Transverse colon (tissue), 4 donors: ENCODE results near the gene NCAPD2. TPM values are rescaled to one million over a fixed set of nuclear protein-coding genes. Genes with fewer than 3 reads are reported as not detected.

Experiments
- DNase-seq: peaks from one replicate; pipeline ENCODE4 v3.0.0-alpha.2; 2019
- H3K27ac ChIP-seq, 4 donors: fragments of 200-600 bp; sonication (generic); 2 replicates each; pipeline ENCODE4 v1.5.1; 2016 to 2018; ENCODE audit warnings: inconsistent platforms in 4 of 4
- H3K27me3 ChIP-seq: fragments of 200-600 bp; sonication (generic); 2 replicates; pipeline ENCODE4 v1.5.1; 2017; ENCODE audit warnings: inconsistent platforms
- H3K36me3 ChIP-seq, 4 donors: fragments of 200-600 bp; sonication (generic); 2 replicates each; pipeline ENCODE4 v1.5.1; 2017 to 2019; ENCODE audit warnings: inconsistent platforms in 4 of 4
- H3K4me1 ChIP-seq, 4 donors: fragments of 200-600 bp; sonication (generic); 2 replicates each; pipeline ENCODE4 v1.5.1; 2017 to 2020; ENCODE audit warnings: inconsistent platforms in 4 of 4
- H3K4me3 ChIP-seq, 4 donors: fragments of 200-600 bp; sonication (generic); 1 replicate in 1 of 4; 2 replicates in 3 of 4; pipeline versions ENCODE4 v1.5.1 to v1.6.1; 2017 to 2019; ENCODE audit warnings: inconsistent platforms in 4 of 4
- H3K9me3 ChIP-seq, 2 donors: fragments of 200-600 bp; sonication (generic); 2 replicates each; pipeline ENCODE4 v1.5.1; 2017 to 2019; ENCODE audit warnings: inconsistent platforms in 2 of 2
- CTCF ChIP-seq, 5 experiments: fragments of 200-600 bp in 3 of 5; fragments of 450-650 bp in 2 of 5; sonication (generic) in 3 of 5; IDR thresholded peaks; 1 replicate in 2 of 5; 2 replicates in 3 of 5; pipeline ENCODE4 v1.5.1; 2016 to 2017; ENCODE audit warnings: antibody characterized with exemption in 5 of 5, inconsistent platforms in 3 of 5, mild to moderate bottlenecking in 2 of 5, moderate library complexity in 1 of 5
- EP300 ChIP-seq: sonication (generic); formaldehyde crosslinking; IDR thresholded peaks from one replicate; pipeline ENCODE4 v1.6.1; 2017; ENCODE audit warnings: antibody characterized with exemption, low read depth
- POLR2A ChIP-seq: fragments of 450-650 bp; IDR thresholded peaks from one replicate; pipeline ENCODE4 v1.6.1; 2016; ENCODE audit warnings: antibody characterized with exemption, mild to moderate bottlenecking, moderate library complexity
- POLR2AphosphoS5 ChIP-seq, 3 donors: sonication (generic); formaldehyde crosslinking; IDR thresholded peaks; one replicate each; pipeline ENCODE4 v1.6.1; 2016; ENCODE audit warnings: antibody characterized with exemption in 3 of 3
- WGBS, 2 donors: methylation state at CpG; one replicate each; pipeline ENCODE4 v1.1.5; 2018; ENCODE audit warnings: low coverage in 1 of 2; 5-methylcytosine and 5-hydroxymethylcytosine counted together
- in situ Hi-C, 4 donors: fragments of 200-750 bp; cut with MboI; loops; one replicate each; pipeline versions ENCODE4 v1.15.0 to v1.15.1; 2017; ENCODE audit warnings: low sequenced_read_pairs in 3 of 4, low pct_ligation_motif_present in 1 of 4, low pct_unique_long_range_greater_than_20kb in 1 of 4
- intact Hi-C: fragments of 100-400 bp; cut with DNase I; formaldehyde crosslinking; loops from one replicate; pipeline ENCODE4 v1.15.1; 2023; ENCODE audit warnings: low total_unique reads
- total RNA-seq, 4 donors: library from RNA; depleted of rRNA; stranded (reverse); fragments of >200 nt; gene quantifications; one replicate each; pipeline ENCODE4 v1.1.0, GENCODE V29; 2016

Gene NCAPD2
- total RNA-seq, 4 donors from 2014 or later: 18.3 to 20.2 (median 19.2) TPM

- 65 to 70% methylated on average over 4 to 8 of the region's 8 CpGs for WGBS, 2 donors
- Histone ChIP-seq H3K9me3 (no peaks in the 10 kb centered on the region), H3K4me1 (peaks cover 6 to 12% (median 9%) of the 10 kb centered on the region in 4 donors), H3K36me3 (peaks cover 0 to 30% (median 12%) of the 10 kb centered on the region in 4 donors), H3K27me3 (no peaks in the 10 kb centered on the region), H3K4me3 (no peak overlapping the region), H3K27ac (no peak overlapping the region)
- DNase-seq: peak; percentile 72
- in situ Hi-C loops (no loop called here), intact Hi-C loops (no loop called here)
- TF ChIP-seq CTCF (IDR thresholded peaks at IDR 0.05) (peak; percentile 68 to 77 (median 74)), POLR2AphosphoS5 (IDR thresholded peaks at IDR 0.05) (no peak), EP300 (no peak), POLR2A (no peak)
Observed at GRCh38 chr12:6563448-6564050, 69.6 kb downstream of the NCAPD2 start.

GRCh38 chr12:6567112-6567670 lies 73.3 kb downstream of the NCAPD2 start:
- Histone ChIP-seq H3K27ac (peak overlapping the region; percentile 86 to 94 (median 91)), H3K27me3 (no peaks in the 10 kb centered on the region), H3K36me3 (peaks cover 0 to 32% (median 2%) of the 10 kb centered on the region in 4 donors), H3K4me1 (peaks cover 6 to 20% (median 15%) of the 10 kb centered on the region in 4 donors), H3K9me3 (no peaks in the 10 kb centered on the region), H3K4me3 (peak overlapping the region; percentile 33 to 66 (median 57))
- DNase-seq: no peak
- WGBS, 2 donors: 38 to 40% methylated on average over 7 to 8 of the region's 8 CpGs
- intact Hi-C loops (no loop called here), in situ Hi-C loops (no loop called here)
- TF ChIP-seq POLR2A (no peak), EP300 (no peak), POLR2AphosphoS5 (IDR thresholded peaks at IDR 0.05) (no peak), CTCF (IDR thresholded peaks at IDR 0.05) (no peak)

GRCh38 chr12:6569312-6569711 lies 75.4 kb downstream of the NCAPD2 start:
- Histone ChIP-seq H3K9me3 (no peaks in the 10 kb centered on the region), H3K4me1 (peaks cover 6 to 20% (median 15%) of the 10 kb centered on the region in 4 donors), H3K27me3 (no peaks in the 10 kb centered on the region), H3K36me3 (peaks cover 1 to 53% (median 12%) of the 10 kb centered on the region in 4 donors), H3K4me3 (no peak overlapping the region), H3K27ac (peak overlapping the region in 3 of 4 donors; percentile 86 to 93 (median 89))
- TF ChIP-seq CTCF (IDR thresholded peaks at IDR 0.05) (no peak), EP300 (no peak), POLR2A (no peak), POLR2AphosphoS5 (IDR thresholded peaks at IDR 0.05) (no peak)
- in situ Hi-C loops: no loop called here
- WGBS, 2 donors: 81 to 86% methylated on average over 3 to 12 of the region's 12 CpGs
- intact Hi-C loops: no loop called here
- no peak for DNase-seq

GRCh38 chr12:6569786-6570185 lies 75.9 kb downstream of the NCAPD2 start:
- no peaks in the 10 kb centered on the region for H3K9me3 ChIP-seq
- peaks cover 1 to 53% (median 15%) of the 10 kb centered on the region in 4 donors for H3K36me3 ChIP-seq
- H3K4me1 ChIP-seq: peaks cover 6 to 20% (median 15%) of the 10 kb centered on the region in 4 donors
- H3K27me3 ChIP-seq: no peaks in the 10 kb centered on the region
- peak overlapping the region in 1 of 4 donors; percentile 12 for H3K27ac ChIP-seq
- in situ Hi-C loops (no loop called here), intact Hi-C loops (no loop called here)
- no peak for DNase-seq
- TF ChIP-seq CTCF (IDR thresholded peaks at IDR 0.05) (no peak), POLR2A (no peak), EP300 (no peak), POLR2AphosphoS5 (IDR thresholded peaks at IDR 0.05) (no peak)
- WGBS, 2 donors: 55 to 100% methylated on average over 1 to 7 of the region's 7 CpGs
- no peak overlapping the region for H3K4me3 ChIP-seq
